Epithelial cell of esophagus (primary cell): Measurements from ENCODE around the gene TMEM17.

ENCODE experiments used
- DNase-seq: peaks from one replicate; pipeline ENCODE4 v3.0.0; 2010; ENCODE audit warnings: low read depth
- H3K4me3 ChIP-seq: 2 replicates; pipeline ENCODE4 v1.5.1; 2011; ENCODE audit warnings: mild to moderate bottlenecking, low read length, control low read depth
- TF ChIP-seq, protein P1 (sequence below): IDR thresholded peaks from 2 replicates; pipeline ENCODE4 v1.5.1; 2011; ENCODE audit warnings: low read depth, mild to moderate bottlenecking, low read length, control low read depth, inconsistent platforms; ENCODE audit not compliant: insufficient read depth; ENCODE audit errors: missing control alignments

Gene TMEM17, protein sequence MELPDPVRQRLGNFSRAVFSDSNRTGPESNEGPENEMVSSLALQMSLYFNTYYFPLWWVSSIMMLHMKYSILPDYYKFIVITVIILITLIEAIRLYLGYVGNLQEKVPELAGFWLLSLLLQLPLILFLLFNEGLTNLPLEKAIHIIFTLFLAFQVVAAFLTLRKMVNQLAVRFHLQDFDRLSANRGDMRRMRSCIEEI

GRCh38 chr2:62505750-62506420 is at the start of gene TMEM17:
Gene TMEM17, minus strand, starts transcription at chr2:62506195. Its CDS starts 66 bp downstream, at chr2:62506129.
- H3K4me3 ChIP-seq, result peak within 1 kb of the TSS; percentile 65
- peak; percentile 81 for DNase-seq
- TF ChIP-seq, protein P1, sequence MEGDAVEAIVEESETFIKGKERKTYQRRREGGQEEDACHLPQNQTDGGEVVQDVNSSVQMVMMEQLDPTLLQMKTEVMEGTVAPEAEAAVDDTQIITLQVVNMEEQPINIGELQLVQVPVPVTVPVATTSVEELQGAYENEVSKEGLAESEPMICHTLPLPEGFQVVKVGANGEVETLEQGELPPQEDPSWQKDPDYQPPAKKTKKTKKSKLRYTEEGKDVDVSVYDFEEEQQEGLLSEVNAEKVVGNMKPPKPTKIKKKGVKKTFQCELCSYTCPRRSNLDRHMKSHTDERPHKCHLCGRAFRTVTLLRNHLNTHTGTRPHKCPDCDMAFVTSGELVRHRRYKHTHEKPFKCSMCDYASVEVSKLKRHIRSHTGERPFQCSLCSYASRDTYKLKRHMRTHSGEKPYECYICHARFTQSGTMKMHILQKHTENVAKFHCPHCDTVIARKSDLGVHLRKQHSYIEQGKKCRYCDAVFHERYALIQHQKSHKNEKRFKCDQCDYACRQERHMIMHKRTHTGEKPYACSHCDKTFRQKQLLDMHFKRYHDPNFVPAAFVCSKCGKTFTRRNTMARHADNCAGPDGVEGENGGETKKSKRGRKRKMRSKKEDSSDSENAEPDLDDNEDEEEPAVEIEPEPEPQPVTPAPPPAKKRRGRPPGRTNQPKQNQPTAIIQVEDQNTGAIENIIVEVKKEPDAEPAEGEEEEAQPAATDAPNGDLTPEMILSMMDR, result no peak

- TF ChIP-seq, protein P1, result no peak
- H3K4me3 ChIP-seq, result no peak overlapping the region
- no peak for DNase-seq
Measured at GRCh38 chr2:62554440-62554839, 48.4 kb upstream of the TMEM17 start.

- TF ChIP-seq, protein P1, result no peak
- H3K4me3 ChIP-seq, result no peak overlapping the region
- DNase-seq, result no peak
Measured at GRCh38 chr2:62550461-62550860, 44.5 kb upstream of the TMEM17 start.

- no peak overlapping the region for H3K4me3 ChIP-seq
- TF ChIP-seq, protein P1, result no peak
- no peak for DNase-seq
Measured at GRCh38 chr2:62547854-62548253, 41.9 kb upstream of the TMEM17 start.

GRCh38 chr2:62545261-62545660 is 39.3 kb upstream of the TMEM17 start:
- DNase-seq, result no peak
- H3K4me3 ChIP-seq, result no peak overlapping the region
- TF ChIP-seq, protein P1, result no peak

- no peak overlapping the region for H3K4me3 ChIP-seq
- no peak for DNase-seq
- TF ChIP-seq, protein P1, result no peak
Measured at GRCh38 chr2:62540408-62541168, 34.6 kb upstream of the TMEM17 start.
